Heart left ventricle (tissue), 16 donors: ENCODE measurements around the gene FMNL1. TPM values are rescaled to one million over a fixed set of nuclear protein-coding genes. Genes with fewer than 3 reads are reported as not detected.
A peak's percentile ranks its signal among the peaks of the same experiment; 100 is the strongest.

Experiments
- ATAC-seq, 4 donors: fragments of 200-7000 bp; cut with Tn5 transposase; one replicate each; pipeline ENCODE4 v1.9.1; 2020 to 2022; ENCODE audit warnings: moderate library complexity in 4 of 4, mild to moderate bottlenecking in 3 of 4, moderate number of reproducible peaks in 1 of 4
- DNase-seq, 5 donors: peaks; one replicate each; pipeline ENCODE4 v3.0.0-alpha.2; 2020
- H3K27ac ChIP-seq, 12 donors: fragments of 200-600 bp; sonication (generic) in 4 of 12; one replicate each; pipeline versions ENCODE4 v1.5.0 to v1.8.0; 2016 to 2022; ENCODE audit warnings: mild to moderate bottlenecking in 2 of 12
- H3K27me3 ChIP-seq, 9 donors: fragments of 200-600 bp; sonication (generic) in 2 of 9; one replicate each; pipeline versions ENCODE4 v1.5.1 to v1.8.0; 2016 to 2022; ENCODE audit warnings: mild to moderate bottlenecking in 3 of 9
- H3K36me3 ChIP-seq, 9 donors: fragments of 200-600 bp; sonication (generic) in 2 of 9; one replicate each; pipeline versions ENCODE4 v1.5.0 to v1.8.0; 2018 to 2022; ENCODE audit warnings: mild to moderate bottlenecking in 2 of 9
- H3K4me1 ChIP-seq, 12 donors: fragments of 200-600 bp; sonication (generic) in 4 of 12; one replicate each; pipeline versions ENCODE4 v1.5.0 to v1.8.0; 2016 to 2022; ENCODE audit warnings: mild to moderate bottlenecking in 3 of 12
- H3K4me3 ChIP-seq, 12 donors: fragments of 200-600 bp; sonication (generic) in 4 of 12; one replicate each; pipeline versions ENCODE4 v1.5.0 to v1.8.0; 2017 to 2022; ENCODE audit warnings: mild to moderate bottlenecking in 9 of 12, moderate library complexity in 4 of 12
- H3K9me3 ChIP-seq, 12 donors: fragments of 200-600 bp; sonication (generic) in 4 of 12; one replicate each; pipeline versions ENCODE4 v1.5.0 to v1.8.0; 2016 to 2022; ENCODE audit warnings: mild to moderate bottlenecking in 1 of 12
- POLR2A ChIP-seq, 2 donors: fragments of 450-650 bp; IDR thresholded peaks; one replicate each; pipeline ENCODE4 v1.6.1; 2017; ENCODE audit warnings: antibody characterized with exemption in 2 of 2, mild to moderate bottlenecking in 2 of 2, moderate library complexity in 2 of 2
- WGBS, 4 donors: extraction: QIAGEN DNeasy Blood & Tissue Kit in 2 of 4; methylation state at CpG; one replicate each; pipeline versions ENCODE4 v1.1.5 to v1.1.7; 2013 to 2018; 5-methylcytosine and 5-hydroxymethylcytosine counted together
- intact Hi-C, 10 donors: fragments of 100-400 bp; cut with DNase I; formaldehyde crosslinking; loops; one replicate each; pipeline versions ENCODE4 v1.11.1 to v1.14.2; 2022
- polyA plus RNA-seq, 2 donors: library from polyadenylated mRNA; stranded (reverse); fragments of 200-250 nt; gene quantifications; one replicate each; pipeline ENCODE4 v1.2.3, GENCODE V29; 2013
- total RNA-seq, 9 donors: library from RNA; depleted of rRNA in 2 of 9; stranded (reverse); fragments of >200 nt in 2 of 9; fragmentation: NEBNext Ultra II Directional in 3 of 9; extraction: Animal tissue kit (Norgen Biotek cat#: 25700) in 3 of 9; gene quantifications; one replicate each; pipeline versions ENCODE4 v1.1.0 to v1.2.4, GENCODE V29; 2016 to 2023
- TF ChIP-seq, protein P1 (sequence below), 12 donors: fragments of 200-600 bp; sonication (generic) in 4 of 12; IDR thresholded peaks; one replicate each; pipeline versions ENCODE4 v1.5.0 to v1.8.0; 2018 to 2022; ENCODE audit warnings: antibody characterized with exemption in 12 of 12, mild to moderate bottlenecking in 5 of 12
- donor health status: ischemic (EF 13 %, LVEDD 7.1; RV severe dilation, severe dysfunction).
- donor health status: healthy with polysubstance abuse.
- donor health status: DM: no; HTN: yes; CAD: no.
- donor health status: DM: no; HTN: no; CAD: no.
- donor health status: ischemic (EF 25% LVEDD 6.9; RV normal size, moderate dysfunction).
- donor health status: ischemic (EF 25% LVEDD 5.7; RV mildly dilated, moderate dysfunction).
- donor health status: healthy.
- donor health status: DM: yes; HTN: yes; CAD: no.
- donor health status: ischemic (EF 35%, LVEDD 5.7; RV mildly dilated, moderate dysfunction).
- donor health status: nonischemic (EF 11% LVEDD 7.7; RV severe dilation, severe dysfunction).
- donor health status: DM: yes; HTN: yes; CAD: no.
- donor health status: PGD.
- donor health status: ischemic (EF 29% LVEDD 5.4; RV normal size, mild dysfunction).
- donor health status: nonischemic (EF 23%, LVEDD 6.1; RV moderate dilation, normal function).

The FMNL1 gene
- total and polyA plus RNA-seq, 11 donors = 5.4 to 52.8 (median 8.7) TPM

GRCh38 chr17:45227101-45227925 is 5.6 kb downstream of the FMNL1 start:
- DNase-seq = peak in 3 of 5 donors; percentile 49 to 58 (median 56)

DNA sequence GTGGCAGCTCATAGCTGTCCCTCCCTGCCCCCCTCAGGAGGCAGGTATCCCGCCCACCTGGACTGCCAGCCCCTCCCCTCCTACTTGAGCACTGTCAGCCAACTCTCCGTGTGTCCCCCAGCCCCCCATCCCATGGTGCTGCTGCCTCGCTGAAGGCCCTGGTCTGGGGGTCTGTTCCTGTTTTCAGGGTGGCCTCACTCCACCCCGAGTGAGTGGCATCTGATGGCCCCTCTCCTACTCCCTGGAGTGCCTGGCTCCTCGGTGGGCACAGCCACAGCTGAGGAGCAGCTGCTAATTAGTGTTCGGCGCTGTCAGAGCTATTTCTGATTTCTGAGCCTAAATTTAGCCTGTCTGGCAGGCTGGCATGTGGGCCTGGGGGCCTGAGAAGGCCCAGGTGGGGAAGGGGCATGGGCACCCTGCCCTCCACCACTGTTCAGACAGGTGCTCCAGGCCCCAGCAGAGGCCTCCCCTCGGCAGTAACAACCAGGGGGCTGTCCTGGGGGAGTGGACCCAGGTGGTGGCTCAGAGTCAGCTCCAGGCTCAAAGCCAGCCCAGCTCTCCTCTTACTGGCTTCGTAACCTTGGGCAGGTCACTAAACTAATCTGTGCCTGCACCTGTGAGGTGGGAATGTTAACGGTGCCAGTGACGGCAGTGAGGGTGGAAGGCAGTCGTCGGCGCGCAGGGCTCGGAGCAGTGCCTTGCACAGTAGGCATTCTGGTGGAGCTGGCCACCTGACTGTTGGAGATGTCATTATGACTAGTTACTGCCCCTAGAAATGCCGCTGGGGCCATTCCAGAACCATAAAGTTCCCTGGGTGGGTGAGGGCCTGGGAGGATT is 6.5 kb downstream of the FMNL1 start:
- peak in 2 of 5 donors; percentile 40 to 47 for DNase-seq
- Histone ChIP-seq H3K4me1 (peaks cover 0 to 90% (median 58%) of the 10 kb centered on the region in 12 donors), H3K36me3 (peaks cover 0 to 13% (median 0%) of the 10 kb centered on the region in 9 donors), H3K27me3 (no peaks in the 10 kb centered on the region), H3K9me3 (no peaks in the 10 kb centered on the region), H3K4me3 (peak overlapping the region in 5 of 12 donors; percentile 3 to 78 (median 5)), H3K27ac (peak overlapping the region; percentile 26 to 98 (median 78))
- no peak for TF ChIP-seq POLR2A (IDR thresholded peaks at IDR 0.05)
- TF ChIP-seq, protein P1, sequence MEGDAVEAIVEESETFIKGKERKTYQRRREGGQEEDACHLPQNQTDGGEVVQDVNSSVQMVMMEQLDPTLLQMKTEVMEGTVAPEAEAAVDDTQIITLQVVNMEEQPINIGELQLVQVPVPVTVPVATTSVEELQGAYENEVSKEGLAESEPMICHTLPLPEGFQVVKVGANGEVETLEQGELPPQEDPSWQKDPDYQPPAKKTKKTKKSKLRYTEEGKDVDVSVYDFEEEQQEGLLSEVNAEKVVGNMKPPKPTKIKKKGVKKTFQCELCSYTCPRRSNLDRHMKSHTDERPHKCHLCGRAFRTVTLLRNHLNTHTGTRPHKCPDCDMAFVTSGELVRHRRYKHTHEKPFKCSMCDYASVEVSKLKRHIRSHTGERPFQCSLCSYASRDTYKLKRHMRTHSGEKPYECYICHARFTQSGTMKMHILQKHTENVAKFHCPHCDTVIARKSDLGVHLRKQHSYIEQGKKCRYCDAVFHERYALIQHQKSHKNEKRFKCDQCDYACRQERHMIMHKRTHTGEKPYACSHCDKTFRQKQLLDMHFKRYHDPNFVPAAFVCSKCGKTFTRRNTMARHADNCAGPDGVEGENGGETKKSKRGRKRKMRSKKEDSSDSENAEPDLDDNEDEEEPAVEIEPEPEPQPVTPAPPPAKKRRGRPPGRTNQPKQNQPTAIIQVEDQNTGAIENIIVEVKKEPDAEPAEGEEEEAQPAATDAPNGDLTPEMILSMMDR (IDR thresholded peaks at IDR 0.05) = no peak
- intact Hi-C loops = loop anchor here in 1 of 10 donors (5.0 kb wide), 1 partner anchor 34 kb away; the partner anchor contains the start of gene SPATA32
- WGBS, 4 donors = 38 to 76% (median 57%) methylated on average over 10 to 17 of the region's 17 CpGs
- ATAC-seq = peak in 2 of 4 donors; percentile 0 to 4

More at GRCh38 chr17:45227101-45227925, 5.6 kb downstream of the FMNL1 start:
- no peaks in the 10 kb centered on the region for H3K27me3 ChIP-seq
- H3K9me3 ChIP-seq = no peaks in the 10 kb centered on the region
- peaks cover 0 to 5% (median 0%) of the 10 kb centered on the region in 9 donors for H3K36me3 ChIP-seq
- peak in 1 of 4 donors; percentile 22 for ATAC-seq
- peak overlapping the region in 8 of 12 donors; percentile 11 to 78 (median 24) for H3K4me3 ChIP-seq
- intact Hi-C loops = loop anchor here in 1 of 10 donors (5.0 kb wide), 1 partner anchor 35 kb away; the partner anchor contains the start of gene SPATA32
- TF ChIP-seq, protein P1 (IDR thresholded peaks at IDR 0.05) = no peak
- no peak for TF ChIP-seq POLR2A (IDR thresholded peaks at IDR 0.05)
- H3K4me1 ChIP-seq = peaks cover 0 to 90% (median 61%) of the 10 kb centered on the region in 12 donors
- WGBS, 4 donors = 65 to 71% (median 68%) methylated on average over 7 to 8 of the region's 8 CpGs
- peak overlapping the region; percentile 26 to 98 (median 78) for H3K27ac ChIP-seq

DNA sequence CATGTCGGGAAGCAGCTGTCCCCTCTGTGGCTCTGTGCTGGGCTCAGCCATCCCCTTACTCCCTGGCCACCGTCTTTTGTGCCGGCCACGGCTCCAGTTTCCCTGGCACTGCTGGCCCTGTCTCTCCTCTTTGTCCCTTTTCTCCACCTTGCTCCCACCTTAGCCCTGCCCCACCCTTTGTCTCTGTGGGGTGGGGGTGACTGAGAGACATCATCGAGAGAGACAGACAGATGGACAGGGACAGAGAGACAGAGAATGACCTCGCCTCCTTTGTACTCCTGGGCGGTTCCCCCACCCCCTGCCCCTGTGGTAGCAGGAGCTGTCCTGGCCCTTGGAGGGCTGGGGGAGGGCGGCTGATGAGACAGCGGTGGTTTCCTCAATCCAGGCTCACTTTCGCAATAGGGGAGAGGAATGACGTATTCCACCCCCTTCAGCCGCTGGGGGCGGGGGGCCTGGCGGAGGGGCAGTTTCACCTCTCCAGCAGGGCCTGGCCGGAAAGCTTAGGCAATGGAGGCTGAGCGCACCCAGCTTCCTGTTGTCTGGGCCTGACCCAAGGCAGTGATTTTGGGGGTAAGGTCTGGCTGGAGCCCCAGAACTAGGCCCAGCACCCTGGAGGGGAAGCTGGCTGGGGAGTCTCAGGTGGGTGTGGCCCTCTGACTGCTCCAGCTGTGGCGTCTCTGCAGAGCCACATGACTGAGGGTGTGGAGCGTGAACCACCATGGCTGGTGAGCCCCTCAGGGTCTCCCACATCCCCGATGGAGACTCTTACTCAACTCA is 7.3 kb downstream of the FMNL1 start:
- peak overlapping the region; percentile 26 to 98 (median 78) for H3K27ac ChIP-seq
- peak; percentile 51 to 81 (median 76) for ATAC-seq
- H3K36me3 ChIP-seq = peaks cover 0 to 21% (median 0%) of the 10 kb centered on the region in 9 donors
- 59 to 68% (median 64%) methylated on average over 17 to 19 of the region's 19 CpGs for WGBS, 4 donors
- H3K27me3 ChIP-seq = no peaks in the 10 kb centered on the region
- H3K4me1 ChIP-seq = peaks cover 0 to 82% (median 56%) of the 10 kb centered on the region in 12 donors
- peak overlapping the region in 4 of 12 donors; percentile 3 to 78 (median 16) for H3K4me3 ChIP-seq
- no peak for TF ChIP-seq POLR2A (IDR thresholded peaks at IDR 0.05)
- TF ChIP-seq, protein P1 (IDR thresholded peaks at IDR 0.05) = no peak
- DNase-seq = peak; percentile 86 to 94 (median 91)
- intact Hi-C loops = loop anchor here in 1 of 10 donors (5.0 kb wide), 1 partner anchor 33 kb away; the partner anchor contains the start of gene SPATA32
- no peaks in the 10 kb centered on the region for H3K9me3 ChIP-seq
